Activated T-helper 9 cell treated with anti-CD3 and anti-CD28 coated beads, Interleukin-2, amount 50 U/mL, for 16 hours (primary cell): ENCODE measurements around the gene EVI5.

ENCODE experiments used
- DNase-seq: peaks from one replicate; pipeline ENCODE4 v3.0.0-alpha.2; 2020; ENCODE audit warnings: low read depth

The EVI5 gene

GRCh38 chr1:92784639-92785500, at the start of gene EVI5:
Gene EVI5, minus strand, starts transcription at chr1:92785108. Its CDS starts 48,562 bp downstream, at chr1:92736546.
- DNase-seq: peak; percentile 48

DNA sequence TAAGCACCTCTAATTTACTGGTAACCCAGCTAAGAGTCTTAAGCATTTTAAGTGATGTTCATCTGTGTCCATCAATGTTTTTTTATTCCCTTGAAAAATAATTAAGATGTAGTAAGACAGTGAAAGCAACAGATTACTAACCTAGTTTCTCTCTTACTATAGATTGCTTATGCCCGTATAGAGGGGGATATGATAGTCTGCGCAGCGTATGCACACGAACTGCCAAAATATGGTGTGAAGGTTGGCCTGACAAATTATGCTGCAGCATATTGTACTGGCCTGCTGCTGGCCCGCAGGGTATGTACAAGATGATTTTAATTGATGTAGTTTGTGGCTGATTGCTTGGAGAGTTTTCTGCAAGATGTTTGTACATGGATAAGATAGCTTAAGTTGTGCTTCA, 49.7 kb upstream of the EVI5 start:
- no peak for DNase-seq

DNA sequence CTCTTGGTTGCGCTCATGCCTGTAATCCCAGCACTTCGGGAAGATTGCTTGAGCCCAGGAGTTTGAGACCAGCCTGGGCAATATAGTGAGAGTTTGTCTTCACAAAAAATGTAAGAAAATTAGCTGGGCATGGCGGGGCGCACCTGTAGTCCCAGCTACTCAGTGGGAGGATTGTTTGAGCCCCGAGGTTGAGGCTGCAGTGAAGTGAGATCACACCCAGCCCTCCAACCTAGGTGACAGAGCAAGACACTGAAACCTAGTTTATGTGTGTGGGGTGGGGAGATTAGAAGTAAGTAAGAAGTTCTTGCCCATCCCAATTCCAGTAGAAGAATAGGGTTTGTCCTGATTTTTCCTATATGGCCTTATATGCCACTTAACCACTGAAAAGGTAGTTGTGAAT, 48.9 kb upstream of the EVI5 start:
- DNase-seq: no peak

GRCh38 chr1:92832537-92833114, 47.7 kb upstream of the EVI5 start:
- no peak for DNase-seq

DNA sequence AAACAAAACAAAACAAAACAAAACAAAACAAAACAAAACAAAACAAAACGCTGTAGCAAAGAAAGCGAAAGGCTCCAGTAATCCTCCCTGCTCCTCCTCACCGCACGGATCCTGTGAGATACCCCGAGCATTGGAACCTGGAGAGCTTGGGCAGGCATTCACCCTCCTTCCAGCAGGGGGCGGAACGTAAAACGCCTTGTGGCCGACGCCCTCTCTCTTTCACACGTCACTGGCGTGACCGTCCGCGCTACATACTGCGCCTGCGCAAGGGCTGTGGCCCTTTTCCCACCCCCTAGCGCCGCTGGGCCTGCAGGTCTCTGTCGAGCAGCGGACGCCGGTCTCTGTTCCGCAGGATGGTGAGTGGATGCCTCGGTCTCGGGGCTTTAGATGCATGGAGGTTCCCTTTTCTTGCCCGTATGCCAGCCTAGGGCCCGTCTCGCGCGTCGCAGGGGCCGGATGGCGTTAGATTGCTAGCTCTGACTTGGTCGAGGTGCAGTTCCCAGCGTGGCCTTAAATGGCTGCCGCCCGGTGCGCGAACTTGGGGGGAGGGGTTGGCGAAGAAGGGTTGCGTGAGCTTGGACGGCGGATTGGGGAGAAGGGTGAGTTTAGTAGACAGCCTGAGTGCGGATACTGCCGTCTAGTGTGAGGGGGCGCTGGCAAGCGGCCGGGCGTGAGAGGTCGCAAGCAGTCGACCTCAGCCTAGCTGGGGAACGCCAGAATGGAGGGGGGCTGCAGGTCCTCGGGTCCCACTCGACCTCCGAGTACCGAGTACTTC, 47.0 kb upstream of the EVI5 start, which contains the start of gene RPL5:
RPL5 (plus strand) TSS at position 279 of the 775 bp plus-strand sequence; CDS start at position 354, 75 bp downstream.
- DNase-seq: peak; percentile 95

DNA sequence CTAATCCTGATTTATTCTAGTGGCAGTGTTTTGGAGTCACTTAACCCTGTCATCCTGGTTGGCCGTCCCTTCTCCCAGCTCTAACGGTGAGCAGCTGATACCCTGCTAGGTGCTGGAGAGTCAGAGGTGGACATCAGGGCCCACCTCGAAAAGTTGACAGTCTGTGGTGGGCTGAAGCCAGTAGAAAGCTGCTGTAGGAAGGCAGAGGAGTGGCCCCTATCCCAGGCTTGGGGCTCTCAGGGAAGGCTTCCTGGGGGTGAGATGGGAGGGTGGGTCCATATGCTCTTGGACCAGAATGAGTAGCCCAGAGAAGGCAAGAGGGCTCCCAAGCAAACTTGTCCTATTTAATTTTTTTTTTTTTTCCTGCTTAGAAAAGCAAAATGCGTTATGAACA, 46.5 kb upstream of the EVI5 start:
- DNase-seq: no peak

DNA sequence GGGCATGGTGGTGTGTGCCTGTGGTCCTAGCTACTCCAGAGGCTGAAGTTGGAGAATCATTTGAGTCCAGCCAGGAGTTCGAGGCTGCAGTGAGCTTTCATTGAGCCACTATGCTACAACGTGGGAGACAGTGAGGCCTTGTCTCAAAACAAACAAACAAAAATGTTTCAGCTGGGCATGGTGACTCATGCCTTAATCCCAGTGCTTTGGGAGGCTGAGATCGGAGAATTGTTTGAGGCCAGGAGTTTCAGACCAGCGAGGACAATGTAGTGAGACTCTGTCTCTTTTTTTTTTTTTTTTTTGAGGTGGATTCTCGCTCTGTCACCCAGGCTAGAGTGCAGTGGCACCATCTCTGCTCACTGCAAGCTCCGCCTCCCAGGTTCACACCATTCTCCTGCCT, 41.9 kb upstream of the EVI5 start:
- DNase-seq: no peak

DNA sequence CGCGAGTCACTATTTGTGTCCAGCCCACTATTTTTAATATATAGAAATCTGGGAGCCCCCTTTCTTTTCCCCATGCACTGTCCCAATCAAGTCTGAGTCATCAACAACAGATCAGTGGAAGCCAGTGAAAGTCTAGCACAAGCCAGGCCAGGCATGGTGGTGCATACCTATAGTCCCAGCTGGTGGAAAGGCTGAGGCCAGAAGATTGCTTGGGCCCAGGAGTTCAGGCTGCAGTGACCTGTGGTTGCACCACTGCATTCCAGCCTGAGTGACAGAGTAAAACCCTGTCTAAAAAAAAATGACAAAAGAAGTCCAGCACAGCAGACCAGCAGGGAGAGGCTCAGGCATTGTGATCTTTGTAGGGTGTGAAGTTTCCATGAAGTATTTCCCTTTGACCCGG, 38.0 kb upstream of the EVI5 start:
- DNase-seq: no peak

DNA sequence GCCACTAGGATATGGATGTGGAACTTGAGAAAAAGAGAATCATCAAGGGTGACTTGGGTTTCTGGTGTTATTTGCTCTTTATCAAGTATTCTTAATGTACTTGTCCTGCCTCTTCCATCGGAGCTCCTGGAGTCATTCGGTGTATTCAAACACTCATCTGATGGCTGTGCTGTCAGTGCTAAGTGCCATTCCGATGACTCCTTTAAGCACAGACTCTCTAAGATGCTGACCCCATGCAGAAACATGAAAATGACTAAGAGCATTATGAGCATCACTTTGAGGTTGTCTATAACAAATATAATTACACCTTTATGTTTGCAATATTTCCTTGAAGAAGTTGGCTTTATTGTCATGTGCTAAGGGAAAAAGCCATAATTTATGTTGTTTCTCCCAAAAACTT, 35.6 kb upstream of the EVI5 start:
- no peak for DNase-seq

DNA sequence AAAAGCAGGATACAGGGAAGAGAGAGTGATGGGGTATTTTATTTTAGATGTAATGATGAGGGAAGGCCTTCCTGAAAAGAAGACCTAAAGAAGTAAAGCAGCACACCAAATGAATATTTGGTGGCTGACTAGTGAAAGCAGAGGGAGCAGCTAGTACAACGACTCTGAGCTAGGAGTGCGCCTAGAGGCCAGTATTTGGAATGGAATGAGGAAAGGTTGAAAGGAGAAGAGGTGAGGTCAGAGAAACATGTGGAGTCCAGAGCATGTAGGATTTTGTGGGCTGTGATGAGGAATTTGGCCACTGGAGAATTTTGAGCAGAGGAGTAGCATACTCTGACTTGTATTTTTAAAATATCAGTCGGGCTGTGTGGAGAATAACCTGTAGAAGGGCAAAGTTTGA, 35.1 kb upstream of the EVI5 start:
- DNase-seq: no peak

DNA sequence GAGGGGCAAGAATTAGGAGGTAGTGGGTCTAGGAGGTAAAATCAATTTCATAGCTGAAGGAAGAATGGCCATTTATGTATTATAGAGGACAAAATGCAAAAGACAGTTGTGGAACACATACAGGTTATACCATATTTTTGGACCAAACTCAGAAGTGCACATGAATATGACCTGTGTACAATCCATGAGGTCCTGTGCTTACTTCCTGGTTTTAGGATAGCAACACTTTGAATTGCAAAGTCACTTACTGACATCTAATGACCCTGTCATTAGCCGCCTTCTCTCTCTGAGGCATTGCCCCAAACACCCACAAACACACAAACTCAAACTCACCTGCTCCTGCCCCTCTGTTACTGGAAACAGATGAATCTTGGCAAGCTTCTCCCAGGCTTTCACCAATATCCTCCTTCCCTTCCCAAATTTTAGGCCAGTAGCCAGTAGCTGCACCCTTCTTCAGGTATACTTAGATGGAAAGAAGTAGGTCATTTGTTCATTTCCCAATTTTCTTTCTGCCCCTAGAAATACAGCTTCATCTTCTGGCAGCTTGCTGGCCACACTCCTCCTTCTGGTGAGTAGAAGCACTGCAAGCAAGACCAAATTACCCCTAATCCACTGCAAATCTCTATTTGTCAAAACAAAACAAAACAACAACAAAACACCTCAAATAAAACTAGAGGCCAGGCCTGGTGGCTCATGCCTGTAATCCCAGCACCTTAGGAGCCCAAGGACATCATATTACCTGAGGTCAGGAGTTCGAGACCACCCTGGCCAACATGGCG, 33.3 kb upstream of the EVI5 start:
- DNase-seq: no peak

DNA sequence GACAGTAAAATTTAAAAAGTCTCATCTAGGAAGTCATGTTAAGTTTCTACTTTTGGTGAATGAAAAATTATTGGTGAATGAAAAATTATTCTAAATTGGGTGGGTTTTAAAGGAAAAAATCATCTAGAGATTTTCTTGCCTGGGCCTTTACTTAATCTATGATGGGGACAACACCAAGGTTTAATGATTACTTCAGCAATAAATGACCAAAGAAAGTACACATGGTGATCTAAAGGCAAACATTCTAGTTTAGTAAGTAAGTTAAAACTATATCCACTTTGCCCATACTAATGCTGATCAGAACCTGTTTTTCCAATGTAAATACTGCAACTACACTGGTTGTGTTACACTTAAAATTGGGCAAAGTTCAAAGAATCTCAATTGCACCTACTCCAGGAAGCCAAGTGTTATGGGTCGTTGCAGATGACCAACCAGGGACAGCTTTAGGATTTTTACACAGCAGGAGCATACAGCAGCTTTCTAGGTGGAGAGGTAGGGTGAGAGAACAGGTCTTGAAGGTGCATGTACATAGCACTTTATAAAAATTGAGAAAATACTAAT, 32.3 kb upstream of the EVI5 start:
- DNase-seq: no peak

GRCh38 chr1:92816732-92817131, 31.8 kb upstream of the EVI5 start:
- DNase-seq: no peak

GRCh38 chr1:92808381-92808780, 23.5 kb upstream of the EVI5 start:
- no peak for DNase-seq

DNA sequence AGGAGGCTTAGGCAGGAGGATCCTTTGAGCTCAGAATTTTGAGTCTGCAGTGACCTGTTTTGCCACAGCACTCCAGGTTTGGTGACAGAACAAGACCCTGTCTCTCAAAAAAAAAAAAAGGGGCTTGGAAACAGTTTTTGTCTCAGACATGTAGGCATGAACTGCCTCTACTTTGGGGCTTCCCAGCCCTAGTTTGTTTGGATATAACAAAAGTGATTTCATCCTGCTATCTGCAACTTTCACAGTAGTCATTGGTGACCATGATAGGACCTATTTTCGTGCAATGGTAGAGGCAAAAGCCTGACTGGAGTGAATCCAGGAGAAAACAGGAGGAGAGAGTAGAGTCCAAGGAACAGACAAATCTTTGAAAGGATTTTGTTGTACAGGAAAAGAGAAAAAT, 20.3 kb upstream of the EVI5 start:
- DNase-seq: no peak

DNA sequence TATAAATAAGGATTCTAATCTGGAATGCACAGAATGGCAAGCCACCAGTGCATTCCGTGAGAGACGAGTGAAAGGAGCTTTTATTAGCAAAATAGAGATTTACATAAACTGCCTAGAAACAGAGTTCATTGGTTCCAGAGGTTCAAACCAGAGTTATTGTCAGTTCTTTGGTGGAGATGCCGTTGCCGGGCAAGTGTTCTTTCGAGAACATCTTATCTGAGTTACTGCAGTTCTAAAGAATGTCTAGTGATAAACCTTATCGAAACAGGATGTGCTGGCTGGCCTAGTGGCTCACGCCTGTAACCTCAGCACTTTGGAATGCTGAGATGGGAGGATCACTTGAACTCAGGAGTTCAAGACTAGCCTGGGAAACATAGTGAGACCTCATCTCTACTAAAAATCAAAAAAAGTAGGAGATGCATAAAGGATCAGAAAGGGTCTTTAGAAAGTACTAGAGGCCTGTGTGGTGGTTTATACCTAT, 19.9 kb upstream of the EVI5 start:
- DNase-seq: no peak

- DNase-seq: no peak
These were observed 18.4 kb upstream of the EVI5 start for GRCh38 chr1:92803140-92803887.

DNA sequence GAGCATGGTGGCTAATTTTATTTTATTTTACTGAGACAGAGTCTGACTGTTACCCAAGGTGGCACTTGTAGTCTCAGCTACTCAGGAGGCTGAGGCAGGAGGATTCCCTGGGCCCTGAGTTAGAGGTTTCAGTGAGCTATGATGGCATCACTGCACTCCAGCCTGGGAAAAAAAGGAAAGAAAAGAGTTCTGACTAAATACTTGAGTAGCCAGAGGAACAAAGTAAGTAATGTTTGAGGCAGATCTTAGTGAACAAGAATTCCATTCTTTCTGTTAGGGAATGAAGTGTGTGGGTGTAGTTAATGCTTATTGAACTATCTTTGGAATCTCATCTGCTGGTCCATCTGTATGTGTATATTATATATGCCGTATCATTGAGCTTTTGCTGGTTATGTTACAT, 13.1 kb upstream of the EVI5 start:
- DNase-seq: no peak

DNA sequence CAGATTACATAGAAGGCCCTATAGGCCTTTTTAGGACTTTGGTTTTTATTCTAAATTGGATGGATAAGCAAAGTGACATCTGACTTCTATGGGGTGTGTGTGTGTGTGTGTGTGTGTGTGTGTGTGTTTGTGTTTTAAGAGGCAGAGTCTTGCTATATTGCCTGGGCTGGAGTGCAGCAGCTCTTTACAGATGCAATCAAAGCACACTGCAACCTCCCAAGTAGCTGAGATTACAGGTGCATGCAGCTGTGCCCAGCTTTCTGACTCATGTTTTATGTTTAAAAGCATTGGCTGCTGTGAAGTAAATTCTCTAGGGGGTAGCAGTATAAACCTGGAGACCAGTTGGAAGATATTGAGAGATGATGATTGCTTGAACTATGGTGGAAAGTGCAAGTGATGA, 12.4 kb upstream of the EVI5 start:
- DNase-seq: no peak

DNA sequence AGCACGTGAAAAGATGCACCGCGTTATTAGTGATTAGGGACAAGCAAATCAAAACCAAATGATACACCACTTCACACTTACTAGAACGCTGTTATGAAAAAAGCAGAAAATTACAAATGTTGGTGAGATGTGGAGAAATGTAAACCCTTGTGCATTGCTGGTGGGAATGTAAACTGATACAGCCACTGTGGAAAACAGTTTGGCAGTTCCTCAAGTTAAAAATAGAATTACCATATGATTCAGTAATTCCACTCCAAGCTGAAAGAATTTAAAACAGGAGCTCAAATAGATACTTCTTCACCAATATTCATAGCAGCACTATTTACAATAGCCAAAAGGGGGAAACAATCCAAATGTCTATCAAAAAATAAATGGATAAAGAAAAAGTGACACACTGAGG, 10.3 kb upstream of the EVI5 start:
- DNase-seq: no peak

- DNase-seq: no peak
These were observed 7.5 kb upstream of the EVI5 start for GRCh38 chr1:92792340-92792782.
